ENCODE results near the gene NIM1K. TPM values are rescaled to one million over a fixed set of nuclear protein-coding genes. Genes with fewer than 3 reads are reported as not detected.

Gene NIM1K
- total RNA-seq, 4 donors from 2014 or later: 0.41 TPM; not detected in 3

- H3K9me3 ChIP-seq: no peaks in the 10 kb centered on the region
- H3K4me1 ChIP-seq: peaks cover 18 to 28% of the 10 kb centered on the region in 2 donors
- peak within 1 kb of the TSS; percentile 77 to 93 (median 83) for H3K4me3 ChIP-seq
- DNase-seq: peak; percentile 98 to 99
- intact Hi-C loops (cut with DNase I; ENCODE audit: low total_unique reads): loop anchor here (2.0 to 10.0 kb wide), 7 partner anchors 121 to 408 kb away; partner anchors contain the start of genes C5orf34, NIM1K, TMEM267 and ZNF131
- TF ChIP-seq POLR2A (IDR thresholded peaks at IDR 0.05) (peak; percentile 87 to 96), CTCF (IDR thresholded peaks at IDR 0.05 in 4 of 5, conservative IDR thresholded peaks at IDR 0.05 in 1 of 5) (peak in 1 of 5 experiments; percentile 14)
- peak; percentile 99 for ATAC-seq
- no peaks in the 10 kb centered on the region for H3K27me3 ChIP-seq
- in situ Hi-C loops (cut with MboI; ENCODE audit: low sequenced_read_pairs in 4 of 4): loop anchor here (25.0 kb wide), 4 partner anchors 174 to 401 kb away; partner anchors contain the start of genes ZNF131 (in 2 of the 4) and TMEM267 (in 1 of the 4)
- H3K36me3 ChIP-seq: no peaks in the 10 kb centered on the region
- peak within 1 kb of the TSS; percentile 89 to 94 (median 90) for H3K27ac ChIP-seq
Observed at GRCh38 chr5:43313035-43313853, 121.2 kb downstream of the NIM1K start, which contains the start of gene HMGCS1. Gene HMGCS1 (minus strand): TSS chr5:43313412. CDS start chr5:43298965, 14,447 bp downstream.

- intact Hi-C loops (cut with DNase I; ENCODE audit: low total_unique reads): loop anchor here (2.0 to 10.0 kb wide), 7 partner anchors 122 to 409 kb away; partner anchors contain the start of genes C5orf34, NIM1K, TMEM267 and ZNF131
- H3K4me1 ChIP-seq: peaks cover 18 to 25% of the 10 kb centered on the region in 2 donors
- no peak for ATAC-seq
- H3K27me3 ChIP-seq: no peaks in the 10 kb centered on the region
- H3K36me3 ChIP-seq: no peaks in the 10 kb centered on the region
- TF ChIP-seq CTCF (IDR thresholded peaks at IDR 0.05 in 4 of 5, conservative IDR thresholded peaks at IDR 0.05 in 1 of 5): no peak
- TF ChIP-seq POLR2A (IDR thresholded peaks at IDR 0.05): no peak
- no peaks in the 10 kb centered on the region for H3K9me3 ChIP-seq
- H3K4me3 ChIP-seq: peak overlapping the region; percentile 62 to 93 (median 83)
- H3K27ac ChIP-seq: peak overlapping the region; percentile 64 to 94 (median 90)
- in situ Hi-C loops (cut with MboI; ENCODE audit: low sequenced_read_pairs in 4 of 4): loop anchor here (25.0 kb wide), 4 partner anchors 173 to 402 kb away; partner anchors contain the start of genes ZNF131 (in 2 of the 4) and TMEM267 (in 1 of the 4)
- DNase-seq: no peak
Observed at GRCh38 chr5:43313854-43314457, 121.9 kb downstream of the NIM1K start.

GRCh38 chr5:43314724-43315123 lies 122.7 kb downstream of the NIM1K start:
- no peak for TF ChIP-seq POLR2A (IDR thresholded peaks at IDR 0.05)
- no peak for TF ChIP-seq CTCF (IDR thresholded peaks at IDR 0.05 in 4 of 5, conservative IDR thresholded peaks at IDR 0.05 in 1 of 5)
- intact Hi-C loops (cut with DNase I; ENCODE audit: low total_unique reads): loop anchor here (5.0 to 10.0 kb wide), 6 partner anchors 122 to 410 kb away; partner anchors contain the start of genes C5orf34, NIM1K, TMEM267 and ZNF131
- H3K9me3 ChIP-seq: no peaks in the 10 kb centered on the region
- H3K27ac ChIP-seq: no peak overlapping the region
- DNase-seq: no peak
- ATAC-seq: no peak
- H3K4me1 ChIP-seq: peaks cover 18 to 20% of the 10 kb centered on the region in 2 donors
- no peaks in the 10 kb centered on the region for H3K27me3 ChIP-seq
- no peak overlapping the region for H3K4me3 ChIP-seq
- in situ Hi-C loops (cut with MboI; ENCODE audit: low sequenced_read_pairs in 4 of 4): loop anchor here (25.0 kb wide), 4 partner anchors 173 to 402 kb away; partner anchors contain the start of genes ZNF131 (in 2 of the 4) and TMEM267 (in 1 of the 4)
- no peaks in the 10 kb centered on the region for H3K36me3 ChIP-seq

- no peak overlapping the region for H3K27ac ChIP-seq
- DNase-seq (no peak), ATAC-seq (no peak)
- H3K4me1 ChIP-seq: peaks cover 18 to 20% of the 10 kb centered on the region in 2 donors
- no peak for TF ChIP-seq POLR2A (IDR thresholded peaks at IDR 0.05)
- TF ChIP-seq CTCF (IDR thresholded peaks at IDR 0.05 in 4 of 5, conservative IDR thresholded peaks at IDR 0.05 in 1 of 5): no peak
- intact Hi-C loops (cut with DNase I; ENCODE audit: low total_unique reads) (loop anchor here (10.0 kb wide), 2 partner anchors 200 to 410 kb away; partner anchors contain the start of gene C5orf34), in situ Hi-C loops (cut with MboI; ENCODE audit: low sequenced_read_pairs in 4 of 4) (loop anchor here (25.0 kb wide), 4 partner anchors 172 to 403 kb away; partner anchors contain the start of genes ZNF131 (in 2 of the 4) and TMEM267 (in 1 of the 4))
- H3K27me3 ChIP-seq: no peaks in the 10 kb centered on the region
- H3K9me3 ChIP-seq: no peaks in the 10 kb centered on the region
- H3K36me3 ChIP-seq: no peaks in the 10 kb centered on the region
- H3K4me3 ChIP-seq: no peak overlapping the region
Observed at GRCh38 chr5:43315263-43315662, 123.2 kb downstream of the NIM1K start.

Measured in gastrocnemius medialis (tissue), 4 donors.